ENCODE data around the gene RNF214.

The RNF214 gene

GRCh38 chr11:117187799-117188481 is 44.5 kb upstream of the RNF214 start:
- TF ChIP-seq CTCF (IDR thresholded peaks at IDR 0.05; ENCODE audit: insufficient read depth, missing control alignments), result no peak
- DNase-seq (ENCODE audit: insufficient read length, low spot score), result no peak
- no peak for FAIRE-seq

GRCh38 chr11:117188620-117189081 is 43.8 kb upstream of the RNF214 start:
- FAIRE-seq (no peak), DNase-seq (ENCODE audit: insufficient read length, low spot score) (no peak)
- TF ChIP-seq CTCF (IDR thresholded peaks at IDR 0.05; ENCODE audit: insufficient read depth, missing control alignments), result no peak

- no peak for TF ChIP-seq CTCF (IDR thresholded peaks at IDR 0.05; ENCODE audit: insufficient read depth, missing control alignments)
- FAIRE-seq, result no peak
- DNase-seq (ENCODE audit: insufficient read length, low spot score), result no peak
These were observed 43.1 kb upstream of the RNF214 start for GRCh38 chr11:117189191-117189940.

- FAIRE-seq, result no peak
- no peak for TF ChIP-seq CTCF (IDR thresholded peaks at IDR 0.05; ENCODE audit: insufficient read depth, missing control alignments)
- DNase-seq (ENCODE audit: insufficient read length, low spot score), result no peak
These were observed 42.4 kb upstream of the RNF214 start for GRCh38 chr11:117189941-117190544.

- FAIRE-seq (no peak), DNase-seq (ENCODE audit: insufficient read length, low spot score) (no peak)
- TF ChIP-seq CTCF (IDR thresholded peaks at IDR 0.05; ENCODE audit: insufficient read depth, missing control alignments), result no peak
These were observed 40.6 kb upstream of the RNF214 start for GRCh38 chr11:117191680-117192400.

- FAIRE-seq, result no peak
- no peak for DNase-seq (ENCODE audit: insufficient read length, low spot score)
- no peak for TF ChIP-seq CTCF (IDR thresholded peaks at IDR 0.05; ENCODE audit: insufficient read depth, missing control alignments)
These were observed 40.0 kb upstream of the RNF214 start for GRCh38 chr11:117192401-117192875.

Measured in D721Med (cell line).